HG02981 (cell line): ENCODE measurements around the gene TOLLIP.
"Not testable (repeated sequence)": the region's sequence is repeated elsewhere in the genome, so short reads cannot be mapped to it uniquely, and the experiment has no call there.

Experiments used
- ATAC-seq: cut with Tn5 transposase; IDR thresholded peaks from one replicate; pipeline ENCODE4 v1.9.1; 2021; ENCODE audit warnings: mild to moderate bottlenecking, moderate library complexity; ENCODE audit not compliant: unreplicated experiment

The TOLLIP gene

DNA sequence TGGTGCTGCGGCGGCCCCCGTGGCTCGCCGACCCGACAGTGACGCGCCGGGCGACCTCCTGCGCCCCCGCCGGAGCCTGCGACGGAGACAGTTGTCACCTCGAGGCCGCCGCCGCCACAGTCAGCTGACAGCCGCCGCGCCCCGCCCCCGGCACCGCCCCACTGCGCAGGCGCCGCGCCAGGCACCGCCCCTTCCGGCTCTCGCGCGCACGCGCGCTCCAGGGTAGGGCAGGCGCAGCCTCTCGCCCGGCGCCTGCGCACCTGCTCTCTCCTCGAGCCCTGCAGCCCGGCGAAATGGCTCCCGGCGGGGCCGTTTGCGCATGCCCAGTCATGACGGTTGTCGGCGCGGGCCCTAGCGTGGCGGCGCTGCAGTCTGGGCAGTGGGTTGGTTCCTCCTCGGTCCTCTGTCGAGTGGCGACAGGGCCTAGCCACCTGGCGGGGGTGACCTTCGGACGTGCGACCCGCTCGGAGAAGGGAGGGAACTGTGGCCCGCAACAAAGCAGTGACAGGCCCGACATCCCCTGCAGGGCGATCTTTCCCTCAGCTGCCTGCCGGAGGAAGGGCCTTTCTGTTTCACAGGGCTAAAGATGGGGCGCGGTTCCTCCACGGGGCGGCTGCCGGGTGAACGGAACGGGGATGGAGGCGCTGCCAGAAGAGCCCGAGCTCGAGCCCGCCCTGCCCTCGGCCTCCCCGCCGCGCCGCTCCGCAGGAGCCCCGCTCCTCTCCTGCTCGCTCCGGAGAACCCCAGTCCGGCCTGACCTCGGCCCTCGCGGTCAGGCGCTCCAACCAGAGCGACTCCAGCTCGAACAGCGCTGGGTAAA, at the start of gene TOLLIP:
Gene TOLLIP (minus strand): TSS at position 135 of the 820 bp plus-strand sequence. CDS start 134 bp downstream, at position 1.
- ATAC-seq: peak; percentile 80

DNA sequence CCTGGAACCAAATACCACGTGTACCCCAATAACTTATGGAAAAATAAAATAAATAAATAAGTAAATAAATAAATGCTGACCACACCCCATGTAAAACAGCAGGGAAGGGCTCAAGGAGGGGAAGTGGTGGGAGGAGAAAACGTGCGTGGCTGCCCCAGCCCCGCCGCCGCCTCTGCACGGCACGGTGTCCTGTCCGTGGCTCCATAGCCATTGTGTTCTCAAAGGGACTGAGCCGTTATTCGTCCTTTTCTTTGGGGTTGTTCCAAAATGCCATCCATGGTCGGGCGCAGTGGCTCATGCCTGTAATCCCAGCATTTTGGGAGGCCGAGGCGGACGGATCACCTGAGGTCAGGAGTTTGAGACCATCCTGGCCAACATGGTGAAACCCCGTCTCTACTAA, 49.5 kb upstream of the TOLLIP start:
- ATAC-seq: not testable (repeated sequence)

- ATAC-seq: no peak
Observed at GRCh38 chr11:1358286-1358685, 48.9 kb upstream of the TOLLIP start.

DNA sequence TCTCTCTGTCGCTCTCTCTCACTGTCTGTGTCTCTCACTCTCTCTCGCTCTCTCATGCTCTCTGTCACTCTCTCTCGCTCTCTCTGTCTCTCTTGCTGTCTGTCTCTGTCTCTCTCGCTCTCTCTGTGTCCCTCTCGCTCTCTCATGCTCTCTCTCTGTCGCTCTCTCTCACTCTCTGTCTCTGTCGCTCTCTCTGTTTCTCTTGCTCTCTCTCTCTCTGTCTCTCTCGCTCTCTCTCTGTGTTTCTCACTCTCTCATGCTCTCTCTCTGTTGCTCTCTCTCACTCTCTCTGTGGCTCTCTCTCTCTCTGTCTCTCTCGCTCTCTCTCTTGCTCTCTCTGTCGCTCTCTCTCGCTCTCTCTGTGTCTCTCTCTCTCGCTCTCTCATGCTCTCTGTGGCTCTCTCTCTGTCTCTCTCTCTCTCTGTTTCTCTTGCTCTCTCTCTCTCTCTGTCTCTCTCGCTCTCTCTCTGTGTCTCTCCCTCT, 47.1 kb upstream of the TOLLIP start:
- no peak for ATAC-seq

GRCh38 chr11:1356007-1356435, 46.6 kb upstream of the TOLLIP start:
- no peak for ATAC-seq

DNA sequence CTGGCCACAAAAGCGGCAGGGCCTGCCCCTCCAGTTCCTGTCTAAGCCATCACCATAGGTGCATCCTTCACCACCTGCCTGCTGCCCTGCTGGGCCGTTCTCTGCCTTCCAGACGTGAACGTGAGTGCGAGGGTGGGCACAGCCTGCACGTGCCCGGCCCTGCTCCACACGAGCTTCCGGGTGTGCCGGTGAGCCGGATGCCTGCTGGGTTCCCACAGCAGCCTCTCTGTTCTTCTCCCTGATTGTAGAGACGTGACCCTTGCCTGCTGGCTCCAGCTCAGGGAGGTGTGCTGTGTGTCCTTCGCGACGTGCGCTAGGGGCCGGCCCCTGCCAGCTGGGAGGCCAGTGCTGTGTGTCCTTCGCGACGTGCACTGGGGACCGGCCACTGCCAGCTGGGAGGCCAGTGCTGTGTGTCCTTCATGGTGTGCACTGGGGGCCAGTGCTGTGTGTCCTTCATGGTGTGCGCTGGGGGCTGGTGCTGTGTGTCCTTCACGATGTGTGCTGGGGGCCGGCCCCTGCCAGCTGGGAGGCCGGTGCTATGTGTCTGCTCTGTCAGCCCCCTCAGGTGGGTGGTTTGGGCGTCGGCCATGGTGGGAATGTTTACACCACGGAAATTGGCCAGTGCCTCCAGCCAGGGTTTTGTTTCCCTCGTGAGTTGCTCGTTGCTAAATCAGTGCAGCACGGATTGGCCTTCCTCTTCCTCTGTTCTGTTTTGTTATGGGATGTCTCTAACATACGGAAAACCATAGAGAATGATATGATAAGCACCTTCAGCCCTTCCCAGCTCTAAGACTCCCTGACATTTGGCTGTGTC, 44.9 kb upstream of the TOLLIP start:
- no peak for ATAC-seq

- no peak for ATAC-seq
Observed at GRCh38 chr11:1353383-1354124, 44.1 kb upstream of the TOLLIP start.

- ATAC-seq: no peak
Observed at GRCh38 chr11:1352696-1353382, 43.4 kb upstream of the TOLLIP start.

DNA sequence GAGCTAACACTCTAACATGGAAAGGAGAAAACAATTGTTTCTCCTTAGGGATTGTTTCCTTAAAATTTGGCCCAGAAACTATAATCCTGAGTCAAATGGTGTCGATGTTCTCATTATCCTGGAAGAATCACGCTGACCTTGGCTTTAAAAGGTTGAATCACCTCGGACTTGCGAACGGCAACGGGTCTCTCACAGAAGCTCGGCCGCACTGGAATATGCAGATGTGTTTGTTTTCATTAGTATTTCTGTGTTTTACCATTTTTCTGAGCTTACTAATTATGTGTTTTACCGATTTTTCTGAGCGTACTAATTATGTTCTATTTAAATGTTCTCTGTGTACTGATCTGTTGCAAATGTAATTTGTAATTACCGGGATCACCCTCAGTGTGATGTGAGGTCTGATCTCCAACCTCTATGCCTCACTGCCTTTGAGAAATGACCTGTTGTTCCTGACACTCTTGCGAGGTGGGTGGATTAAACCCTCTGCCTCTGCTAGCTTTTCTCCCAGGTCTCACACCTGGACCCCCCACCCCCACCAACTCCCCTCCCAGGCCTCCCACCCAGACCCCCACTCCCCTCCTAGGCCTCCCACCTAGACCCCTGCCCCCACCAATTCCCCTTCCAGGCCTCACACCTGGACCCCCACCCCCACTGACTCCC, 42.0 kb upstream of the TOLLIP start:
- no peak for ATAC-seq

- ATAC-seq: no peak
Observed at GRCh38 chr11:1350086-1350725, 40.8 kb upstream of the TOLLIP start.

- ATAC-seq: no peak
Observed at GRCh38 chr11:1349327-1350041, 40.1 kb upstream of the TOLLIP start.

GRCh38 chr11:1348796-1349326, 39.4 kb upstream of the TOLLIP start:
- no peak for ATAC-seq

GRCh38 chr11:1348146-1348795, 38.8 kb upstream of the TOLLIP start:
- no peak for ATAC-seq

DNA sequence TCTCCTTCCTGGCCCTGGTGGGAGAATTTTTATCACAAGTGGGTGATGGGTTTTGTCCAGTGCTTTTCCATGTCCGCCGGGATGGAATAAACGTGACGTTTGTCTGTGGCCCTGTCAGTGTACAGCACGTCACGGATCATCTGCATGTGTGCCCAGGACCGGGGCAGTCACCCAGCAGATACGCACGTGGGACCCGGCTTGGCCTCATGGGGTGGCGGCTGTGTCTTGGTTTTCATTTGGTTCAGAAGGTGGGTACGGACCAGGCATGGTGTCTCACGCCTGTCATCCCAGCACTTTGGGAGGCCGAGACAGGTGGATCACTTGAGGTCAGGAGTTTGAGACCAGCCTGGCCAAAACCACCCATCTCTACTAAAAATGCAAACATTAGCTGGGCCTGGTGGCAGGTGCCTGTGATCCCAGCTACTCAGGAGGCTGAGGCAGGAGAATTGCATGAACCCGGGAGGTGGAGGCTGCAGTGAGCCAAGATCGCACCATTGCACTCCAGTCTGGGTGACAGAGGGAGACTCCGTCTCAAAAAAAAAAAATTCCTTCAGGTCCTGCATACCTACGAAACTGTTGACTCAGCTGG, 38.1 kb upstream of the TOLLIP start:
- ATAC-seq: not testable (repeated sequence)

DNA sequence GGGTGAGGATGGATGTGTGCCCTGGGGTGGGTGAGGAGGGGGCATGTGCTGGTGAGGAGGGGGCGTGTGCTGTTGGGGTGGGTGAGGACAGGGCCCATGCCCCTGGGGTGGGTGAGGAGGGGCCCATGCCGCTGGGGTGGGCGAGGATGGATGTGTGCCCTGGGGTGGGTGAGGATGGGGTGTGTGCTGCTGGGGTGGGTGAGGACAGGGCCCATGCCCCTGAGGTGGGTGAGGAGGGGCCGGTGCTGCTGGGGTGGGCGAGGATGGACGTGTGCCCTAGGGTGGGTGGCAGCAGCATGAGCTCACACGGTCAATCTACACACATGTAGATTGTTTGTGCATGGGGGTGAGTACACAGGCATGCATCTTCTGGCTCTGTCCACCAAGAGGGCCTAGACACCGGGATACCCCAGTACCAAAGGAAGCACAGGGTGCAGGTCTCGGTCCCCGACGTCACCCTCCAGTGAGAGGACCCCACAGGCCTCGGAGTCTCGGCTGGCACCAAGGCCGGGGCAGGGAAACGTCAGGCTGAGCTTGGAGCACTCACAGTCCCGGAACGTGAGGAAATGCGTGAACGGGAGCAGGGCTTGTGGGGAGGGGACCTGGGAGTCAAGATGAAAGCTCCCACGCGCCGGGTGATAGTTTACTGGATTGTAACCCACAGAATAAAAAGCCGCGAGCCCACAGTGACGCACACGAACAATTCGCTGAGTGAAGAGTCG, 37.4 kb upstream of the TOLLIP start:
- ATAC-seq: no peak

GRCh38 chr11:1345737-1346513, 36.5 kb upstream of the TOLLIP start:
- ATAC-seq: no peak
